DOHH2 (cell line): ENCODE measurements around the gene RASL12.

Source experiments
- EZH2phosphoT487 ChIP-seq: fragments of 200-600 bp; sonication (generic); IDR thresholded peaks from 2 replicates; pipeline ENCODE4 v1.6.1; 2017; ENCODE audit warnings: borderline replicate concordance, mild to moderate bottlenecking, antibody characterized with exemption, low read length, moderate library complexity, mixed read lengths
- TF ChIP-seq, protein P1 (sequence below): fragments of 200-600 bp; sonication (generic); IDR thresholded peaks from one replicate; pipeline ENCODE4 v1.5.1; 2014; ENCODE audit warnings: antibody characterized with exemption, mild to moderate bottlenecking, low read depth, low read length; ENCODE audit not compliant: poor library complexity, severe bottlenecking

GRCh38 chr15:65040461-65040860 lies 27.3 kb downstream of the RASL12 start:
- TF ChIP-seq, protein P1, sequence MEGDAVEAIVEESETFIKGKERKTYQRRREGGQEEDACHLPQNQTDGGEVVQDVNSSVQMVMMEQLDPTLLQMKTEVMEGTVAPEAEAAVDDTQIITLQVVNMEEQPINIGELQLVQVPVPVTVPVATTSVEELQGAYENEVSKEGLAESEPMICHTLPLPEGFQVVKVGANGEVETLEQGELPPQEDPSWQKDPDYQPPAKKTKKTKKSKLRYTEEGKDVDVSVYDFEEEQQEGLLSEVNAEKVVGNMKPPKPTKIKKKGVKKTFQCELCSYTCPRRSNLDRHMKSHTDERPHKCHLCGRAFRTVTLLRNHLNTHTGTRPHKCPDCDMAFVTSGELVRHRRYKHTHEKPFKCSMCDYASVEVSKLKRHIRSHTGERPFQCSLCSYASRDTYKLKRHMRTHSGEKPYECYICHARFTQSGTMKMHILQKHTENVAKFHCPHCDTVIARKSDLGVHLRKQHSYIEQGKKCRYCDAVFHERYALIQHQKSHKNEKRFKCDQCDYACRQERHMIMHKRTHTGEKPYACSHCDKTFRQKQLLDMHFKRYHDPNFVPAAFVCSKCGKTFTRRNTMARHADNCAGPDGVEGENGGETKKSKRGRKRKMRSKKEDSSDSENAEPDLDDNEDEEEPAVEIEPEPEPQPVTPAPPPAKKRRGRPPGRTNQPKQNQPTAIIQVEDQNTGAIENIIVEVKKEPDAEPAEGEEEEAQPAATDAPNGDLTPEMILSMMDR: no peak
- no peak for TF ChIP-seq EZH2phosphoT487
